Right renal pelvis (tissue), 4 donors: ENCODE results near the gene CRLF2. TPM values are rescaled to one million over a fixed set of nuclear protein-coding genes. Genes with fewer than 3 reads are reported as not detected.

Experiments used
- polyA plus RNA-seq, 4 donors: library from polyadenylated mRNA; unstranded; fragments of 120-200 nt; gene quantifications; one replicate each; pipeline ENCODE4 v1.2.1, GENCODE V29; 2013; ENCODE audit not compliant: insufficient read length in 4 of 4

Gene CRLF2
- polyA plus RNA-seq, 4 donors = 0.09 TPM; not detected in 3

Other genes with a start within 250 kb of the CRLF2 start
- 1 to 10 TPM; 2.3 to 3.6 (median 2.5) TPM for gene CSF2RA, start 56.2 kb upstream of the CRLF2 start, polyA plus RNA-seq
- 10 to 100 TPM; 10.4 to 13.6 (median 11.5) TPM for gene IL3RA, start 124.1 kb upstream of the CRLF2 start, polyA plus RNA-seq
- 100 to 1,000 TPM; 503 to 757 (median 533) TPM for gene SLC25A6, start 179.5 kb upstream of the CRLF2 start, polyA plus RNA-seq
- gene ASMTL, start 240.3 kb upstream of the CRLF2 start, polyA plus RNA-seq = 10 to 100 TPM; 35.1 to 51.5 (median 41.8) TPM